Measurements from ENCODE around the gene CDR2. TPM values are rescaled to one million over a fixed set of nuclear protein-coding genes. Genes with fewer than 3 reads are reported as not detected.

Gene CDR2
- total RNA-seq, 1 donor from 2014 or later = 57.6 TPM

DNA sequence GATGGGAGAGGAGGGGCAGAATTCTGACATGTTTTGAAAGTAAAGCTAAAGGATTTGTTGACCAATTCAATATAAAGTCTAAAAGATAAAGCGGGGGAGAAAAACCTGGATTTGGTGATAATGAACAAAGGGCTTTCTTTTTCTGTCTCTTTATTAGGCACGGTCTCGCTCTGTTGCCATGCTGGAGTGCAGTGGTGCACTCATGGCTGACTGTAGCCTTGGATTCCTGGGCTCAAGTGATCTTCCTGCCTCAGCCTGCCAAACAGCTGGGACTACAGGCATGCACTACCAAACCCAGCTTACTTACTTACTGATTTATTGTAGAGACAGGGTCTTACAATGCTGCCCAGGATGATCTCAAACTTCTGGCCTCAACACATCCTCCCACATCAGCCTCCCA lies 7.5 kb downstream of the CDR2 start:
- Histone ChIP-seq H3K27me3 (ENCODE audit: insufficient read depth, low read length) (no peaks in the 10 kb centered on the region), H3K36me3 (ENCODE audit: insufficient read depth, low read length) (peaks cover 32% of the 10 kb centered on the region), H3K79me2 (ENCODE audit: insufficient read depth, low read length) (peaks cover 97% of the 10 kb centered on the region), H3K9me3 (ENCODE audit: insufficient read depth, low read depth, low read length) (no peaks in the 10 kb centered on the region), H3K9ac (ENCODE audit: low read length) (no peak overlapping the region), H3K4me3 (ENCODE audit: insufficient read depth, low read depth, low read length) (no peak overlapping the region), H3K27ac (ENCODE audit: low read depth, low read length) (no peak overlapping the region), H4K20me1 (ENCODE audit: insufficient read depth, low read length) (peaks cover 96% of the 10 kb centered on the region), H3K4me2 (ENCODE audit: low read length) (no peak overlapping the region), H3K4me1 (ENCODE audit: insufficient read depth, low read length) (peaks cover 16% of the 10 kb centered on the region), H2AFZ (ENCODE audit: low read depth, low read length) (no peak overlapping the region)
- no peak for TF ChIP-seq EZH2 (IDR thresholded peaks at IDR 0.05; ENCODE audit: insufficient read depth, low read length)
- TF ChIP-seq, protein P1, sequence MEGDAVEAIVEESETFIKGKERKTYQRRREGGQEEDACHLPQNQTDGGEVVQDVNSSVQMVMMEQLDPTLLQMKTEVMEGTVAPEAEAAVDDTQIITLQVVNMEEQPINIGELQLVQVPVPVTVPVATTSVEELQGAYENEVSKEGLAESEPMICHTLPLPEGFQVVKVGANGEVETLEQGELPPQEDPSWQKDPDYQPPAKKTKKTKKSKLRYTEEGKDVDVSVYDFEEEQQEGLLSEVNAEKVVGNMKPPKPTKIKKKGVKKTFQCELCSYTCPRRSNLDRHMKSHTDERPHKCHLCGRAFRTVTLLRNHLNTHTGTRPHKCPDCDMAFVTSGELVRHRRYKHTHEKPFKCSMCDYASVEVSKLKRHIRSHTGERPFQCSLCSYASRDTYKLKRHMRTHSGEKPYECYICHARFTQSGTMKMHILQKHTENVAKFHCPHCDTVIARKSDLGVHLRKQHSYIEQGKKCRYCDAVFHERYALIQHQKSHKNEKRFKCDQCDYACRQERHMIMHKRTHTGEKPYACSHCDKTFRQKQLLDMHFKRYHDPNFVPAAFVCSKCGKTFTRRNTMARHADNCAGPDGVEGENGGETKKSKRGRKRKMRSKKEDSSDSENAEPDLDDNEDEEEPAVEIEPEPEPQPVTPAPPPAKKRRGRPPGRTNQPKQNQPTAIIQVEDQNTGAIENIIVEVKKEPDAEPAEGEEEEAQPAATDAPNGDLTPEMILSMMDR (IDR thresholded peaks at IDR 0.05; ENCODE audit: insufficient read depth, low read depth, low read length) = no peak
- H3K9me3 Mint-ChIP-seq (ENCODE audit: unreplicated experiment) = no peaks in the 10 kb centered on the region
- no peak overlapping the region for H3K4me3 Mint-ChIP-seq (ENCODE audit: unreplicated experiment)
- H3K36me3 Mint-ChIP-seq (ENCODE audit: low read depth, unreplicated experiment) = peaks cover 30% of the 10 kb centered on the region
- peaks cover 40% of the 10 kb centered on the region for H3K4me1 Mint-ChIP-seq (ENCODE audit: low read depth, unreplicated experiment)
- FAIRE-seq (no peak), DNase-seq (ENCODE audit: low read depth) (no peak)
- no peaks in the 10 kb centered on the region for H3K27me3 Mint-ChIP-seq (ENCODE audit: low read depth, unreplicated experiment)
- no peak overlapping the region for H3K27ac Mint-ChIP-seq (ENCODE audit: unreplicated experiment)

DNA sequence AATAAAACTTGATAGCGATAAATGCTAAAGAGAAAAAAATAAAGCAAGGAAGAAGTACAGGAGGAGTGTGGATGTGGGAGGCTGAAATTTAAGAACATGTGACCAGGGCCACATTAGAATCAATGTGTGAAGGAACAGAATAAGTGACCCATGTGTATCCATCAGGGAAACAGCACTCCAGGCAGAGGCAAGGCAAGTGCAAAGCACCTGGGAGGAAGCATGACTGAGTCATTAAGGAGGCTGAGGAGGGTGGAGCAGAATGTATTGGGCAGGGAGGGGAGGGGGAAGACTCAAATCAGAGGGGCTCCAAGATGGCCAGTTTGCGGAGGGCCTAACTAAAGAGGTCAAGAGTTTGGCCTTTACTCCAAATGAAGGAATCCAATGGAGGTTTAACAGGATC lies 8.0 kb downstream of the CDR2 start:
- H3K36me3 Mint-ChIP-seq (ENCODE audit: low read depth, unreplicated experiment) = peaks cover 27% of the 10 kb centered on the region
- Histone ChIP-seq H3K79me2 (ENCODE audit: insufficient read depth, low read length) (peaks cover 95% of the 10 kb centered on the region), H3K27ac (ENCODE audit: low read depth, low read length) (no peak overlapping the region), H3K4me1 (ENCODE audit: insufficient read depth, low read length) (peaks cover 16% of the 10 kb centered on the region), H3K9me3 (ENCODE audit: insufficient read depth, low read depth, low read length) (no peaks in the 10 kb centered on the region), H3K4me2 (ENCODE audit: low read length) (no peak overlapping the region), H4K20me1 (ENCODE audit: insufficient read depth, low read length) (peaks cover 93% of the 10 kb centered on the region), H2AFZ (ENCODE audit: low read depth, low read length) (no peak overlapping the region), H3K9ac (ENCODE audit: low read length) (no peak overlapping the region), H3K4me3 (ENCODE audit: insufficient read depth, low read depth, low read length) (no peak overlapping the region), H3K27me3 (ENCODE audit: insufficient read depth, low read length) (no peaks in the 10 kb centered on the region), H3K36me3 (ENCODE audit: insufficient read depth, low read length) (peaks cover 29% of the 10 kb centered on the region)
- no peak for DNase-seq (ENCODE audit: low read depth)
- peak overlapping the region; percentile 46 for H3K4me3 Mint-ChIP-seq (ENCODE audit: unreplicated experiment)
- H3K27ac Mint-ChIP-seq (ENCODE audit: unreplicated experiment) = peak overlapping the region; percentile 36
- no peak for TF ChIP-seq EZH2 (IDR thresholded peaks at IDR 0.05; ENCODE audit: insufficient read depth, low read length)
- TF ChIP-seq, protein P1 (IDR thresholded peaks at IDR 0.05; ENCODE audit: insufficient read depth, low read depth, low read length) = no peak
- H3K9me3 Mint-ChIP-seq (ENCODE audit: unreplicated experiment) = no peaks in the 10 kb centered on the region
- no peaks in the 10 kb centered on the region for H3K27me3 Mint-ChIP-seq (ENCODE audit: low read depth, unreplicated experiment)
- no peak for FAIRE-seq
- H3K4me1 Mint-ChIP-seq (ENCODE audit: low read depth, unreplicated experiment) = peaks cover 37% of the 10 kb centered on the region

DNA sequence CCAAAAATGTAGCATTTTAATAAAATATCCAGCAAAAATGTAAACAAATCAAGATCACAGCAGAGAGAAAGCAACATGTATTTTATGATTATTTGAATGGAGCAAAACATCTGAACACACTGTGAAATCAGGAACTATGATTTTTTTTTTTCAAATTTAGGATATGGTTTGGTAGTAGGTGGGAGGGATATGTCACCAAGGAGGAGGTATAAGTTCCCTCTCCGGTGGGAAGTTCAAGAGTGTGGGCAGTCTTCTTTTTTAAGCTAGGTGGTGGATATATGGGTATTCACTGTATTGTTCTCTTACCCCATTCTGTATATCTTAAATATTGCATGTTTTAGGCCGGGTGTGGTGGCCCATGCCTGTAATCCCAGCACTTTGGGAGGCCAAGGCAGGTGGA lies 10.2 kb downstream of the CDR2 start:
- H3K4me1 Mint-ChIP-seq (ENCODE audit: low read depth, unreplicated experiment) = peaks cover 33% of the 10 kb centered on the region
- no peak for FAIRE-seq

More for the DNA sequence above, 10.2 kb downstream of the CDR2 start:
- no peak overlapping the region for H3K27ac Mint-ChIP-seq (ENCODE audit: unreplicated experiment)
- peaks cover 29% of the 10 kb centered on the region for H3K36me3 Mint-ChIP-seq (ENCODE audit: low read depth, unreplicated experiment)
- H4K20me1 ChIP-seq (ENCODE audit: insufficient read depth, low read length) = peaks cover 89% of the 10 kb centered on the region
- H3K27me3 Mint-ChIP-seq (ENCODE audit: low read depth, unreplicated experiment) = no peaks in the 10 kb centered on the region
- no peak overlapping the region for H3K27ac ChIP-seq (ENCODE audit: low read depth, low read length)
- no peak overlapping the region for H3K9ac ChIP-seq (ENCODE audit: low read length)
- TF ChIP-seq EZH2 (IDR thresholded peaks at IDR 0.05; ENCODE audit: insufficient read depth, low read length) = no peak
- TF ChIP-seq, protein P1 (IDR thresholded peaks at IDR 0.05; ENCODE audit: insufficient read depth, low read depth, low read length) = no peak
- no peaks in the 10 kb centered on the region for H3K27me3 ChIP-seq (ENCODE audit: insufficient read depth, low read length)
- H2AFZ ChIP-seq (ENCODE audit: low read depth, low read length) = no peak overlapping the region
- no peak overlapping the region for H3K4me2 ChIP-seq (ENCODE audit: low read length)
- H3K9me3 ChIP-seq (ENCODE audit: insufficient read depth, low read depth, low read length) = no peaks in the 10 kb centered on the region
- H3K4me3 ChIP-seq (ENCODE audit: insufficient read depth, low read depth, low read length) = no peak overlapping the region
- peaks cover 95% of the 10 kb centered on the region for H3K79me2 ChIP-seq (ENCODE audit: insufficient read depth, low read length)
- peaks cover 3% of the 10 kb centered on the region for H3K4me1 ChIP-seq (ENCODE audit: insufficient read depth, low read length)
- peak overlapping the region; percentile 41 for H3K4me3 Mint-ChIP-seq (ENCODE audit: unreplicated experiment)
- no peak for DNase-seq (ENCODE audit: low read depth)
- H3K9me3 Mint-ChIP-seq (ENCODE audit: unreplicated experiment) = no peaks in the 10 kb centered on the region
- H3K36me3 ChIP-seq (ENCODE audit: insufficient read depth, low read length) = peaks cover 39% of the 10 kb centered on the region

Data from astrocyte (in vitro differentiated cells and primary cell).